GM12878 (cell line): ENCODE data around the gene SNHG17. TPM values are rescaled to one million over a fixed set of nuclear protein-coding genes. Genes with fewer than 3 reads are reported as not detected.

Source experiments
- ATAC-seq: fragments of 200-7000 bp; cut with Tn5 transposase; 3 replicates; pipeline ENCODE4 v1.9.1; 2020; ENCODE audit warnings: mild to moderate bottlenecking, moderate library complexity
- Bru-seq: library from RNA; stranded (reverse); fragments of 400-500 nt; gene quantifications from one replicate; lab custom pipeline; 2021; lab: Mats Ljungman, UMichigan
- BruChase-seq, 2 experiments: library from RNA; stranded (reverse); fragments of 400-500 nt; gene quantifications; one replicate each; lab custom pipeline; 2021; lab: Mats Ljungman, UMichigan
- BruUV-seq: library from RNA; stranded (reverse); fragments of 400-500 nt; replicated peaks from 2 replicates; lab custom pipeline; 2021; lab: Mats Ljungman, UMichigan
- CTCF ChIA-PET: fragments of 300-600 bp; sonication (Branson Sonifier 250); formaldehyde crosslinking; extraction: SDS; loops from one replicate; lab custom pipeline; 2021; ENCODE audit warnings: inconsistent platforms; lab: Yijun Ruan, JAX
- POLR2A ChIA-PET: fragments of 350-600 bp; formaldehyde crosslinking; extraction: SDS; loops from one replicate; lab custom pipeline; 2021; ENCODE audit warnings: inconsistent platforms; lab: Charles Lee
- RAD21 ChIA-PET: fragments of 300-600 bp; sonication (Branson Sonifier 250); formaldehyde crosslinking; loops from one replicate; lab custom pipeline; 2023; ENCODE audit warnings: antibody characterized with exemption; ENCODE audit not compliant: unreplicated experiment; lab: Charles Lee
- SMC1A ChIA-PET: fragments of 300-600 bp; sonication (Branson Sonifier 250); formaldehyde crosslinking; loops from one replicate; lab custom pipeline; 2023; ENCODE audit not compliant: unreplicated experiment, uncharacterized antibody; lab: Charles Lee
- DNase-seq: peaks from one replicate; pipeline ENCODE4 v3.0.0-alpha.2; 2011; ENCODE audit warnings: low read depth, low spot score
- FAIRE-seq: peaks from 3 replicates; lab custom pipeline; 2011; peaks lifted over from hg19 to GRCh38; lab: Jason Lieb, UNC
- H2AFZ ChIP-seq: 2 replicates; pipeline ENCODE4 v1.6.0; 2011; ENCODE audit warnings: low read depth, low read length, control low read depth; ENCODE audit not compliant: control insufficient read depth
- H3K27ac ChIP-seq: 2 replicates; pipeline ENCODE4 v1.5.1; 2011; ENCODE audit warnings: control low read depth; ENCODE audit not compliant: control insufficient read depth, insufficient read depth
- H3K27me3 ChIP-seq, 2 experiments: replicated peaks in 1 of 2; 2 replicates each; pipeline versions ENCODE4 v1.6.0 to v1.6.1; 2011; ENCODE audit warnings: low read length in 1 of 2; ENCODE audit not compliant: control insufficient read depth in 2 of 2, insufficient read depth in 2 of 2
- H3K36me3 ChIP-seq, 2 experiments: 2 replicates each; pipeline ENCODE4 v1.5.1; 2011; ENCODE audit warnings: low read length in 1 of 2; ENCODE audit not compliant: control insufficient read depth in 2 of 2, insufficient read depth in 2 of 2
- H3K4me1 ChIP-seq: 2 replicates; pipeline ENCODE4 v1.6.1; 2011; ENCODE audit warnings: mild to moderate bottlenecking, low read length, moderate library complexity, mixed read lengths; ENCODE audit not compliant: control insufficient read depth, insufficient read depth
- H3K4me2 ChIP-seq: 2 replicates; pipeline ENCODE4 v1.6.0; 2011; ENCODE audit warnings: control low read depth; ENCODE audit not compliant: control insufficient read depth, insufficient read depth
- H3K4me3 ChIP-seq: fragments of 200-600 bp; sonication (generic); 2 replicates; pipeline ENCODE4 v1.5.1; 2016
- H3K79me2 ChIP-seq: 2 replicates; pipeline ENCODE4 v1.6.0; 2011; ENCODE audit warnings: low read length; ENCODE audit not compliant: control insufficient read depth, insufficient read depth
- H3K9ac ChIP-seq: 2 replicates; pipeline ENCODE4 v1.8.0; 2011; ENCODE audit warnings: low read length, control low read depth, mixed read lengths; ENCODE audit not compliant: control insufficient read depth, insufficient read depth
- H3K9me3 ChIP-seq: replicated peaks from 3 replicates; pipeline ENCODE4 v1.5.1; 2011; ENCODE audit warnings: mild to moderate bottlenecking, low read length; ENCODE audit not compliant: control insufficient read depth, insufficient read depth
- H4K20me1 ChIP-seq: 2 replicates; pipeline ENCODE4 v1.6.0; 2011; ENCODE audit not compliant: control insufficient read depth, insufficient read depth
- CHD2 ChIP-seq: IDR thresholded peaks from 2 replicates; pipeline ENCODE4 v1.6.1; 2011; ENCODE audit warnings: low read depth, low read length, improper control_type of control experiment, borderline replicate concordance
- EP300 ChIP-seq, 2 experiments: fragments of 150-350 bp in 1 of 2; IDR thresholded peaks; 2 replicates each; pipeline ENCODE4 v1.6.1; 2011 to 2012; ENCODE audit warnings: low read depth in 2 of 2, low read length in 2 of 2, borderline replicate concordance in 1 of 2, improper control_type of control experiment in 1 of 2, inconsistent platforms in 1 of 2; ENCODE audit not compliant: control insufficient read depth in 1 of 2
- GATAD2B ChIP-seq: fragments of 450-650 bp; conservative IDR thresholded peaks from 2 replicates; pipeline ENCODE4 v1.6.1; 2017; ENCODE audit warnings: low read depth, mild to moderate bottlenecking, moderate library complexity
- HCFC1 ChIP-seq: fragments of 150-350 bp; IDR thresholded peaks from 2 replicates; pipeline ENCODE4 v1.6.1; 2014; ENCODE audit warnings: low read length
- MEF2A ChIP-seq: IDR thresholded peaks from 2 replicates; pipeline ENCODE4 v1.6.1; 2011; ENCODE audit warnings: low read depth, mild to moderate bottlenecking, low read length, moderate library complexity; ENCODE audit not compliant: insufficient read depth
- SIN3A ChIP-seq: IDR thresholded peaks from 2 replicates; pipeline ENCODE4 v1.6.1; 2012; ENCODE audit warnings: low read depth, low read length, improper control_type of control experiment
- TCF7 ChIP-seq: IDR thresholded peaks from 2 replicates; pipeline ENCODE4 v1.6.1; 2014; ENCODE audit warnings: antibody characterized with exemption, borderline replicate concordance
- ZNF207 ChIP-seq: fragments of 450-650 bp; IDR thresholded peaks from 2 replicates; pipeline ENCODE4 v1.6.1; 2014; ENCODE audit warnings: antibody characterized with exemption, mild to moderate bottlenecking, borderline replicate concordance
- ZNF217 ChIP-seq: fragments of 450-650 bp; IDR thresholded peaks from 2 replicates; pipeline ENCODE4 v1.6.1; 2017; ENCODE audit warnings: antibody characterized with exemption, mild to moderate bottlenecking
- ZNF24 ChIP-seq: fragments of 450-650 bp; IDR thresholded peaks from 2 replicates; pipeline ENCODE4 v1.6.1; 2017; ENCODE audit warnings: antibody characterized with exemption, mild to moderate bottlenecking
- ZNF274 ChIP-seq: IDR thresholded peaks from one replicate; pipeline ENCODE4 v1.8.0; 2011; ENCODE audit not compliant: insufficient read length, insufficient read depth
- WGBS: methylation state at CpG from one replicate; pipeline ENCODE4 v1.1.6; 2016; ENCODE audit warnings: low lambda C conversion rate; ENCODE audit not compliant: insufficient replicate concordance, insufficient coverage; ENCODE audit errors: missing lambda C conversion rate; 5-methylcytosine and 5-hydroxymethylcytosine counted together
- in situ Hi-C: fragments of 300-500 bp; cut with MboI; formaldehyde crosslinking; loops from 9 replicates; pipeline ENCODE4 v1.14.3; 2018; ENCODE audit warnings: mixed read lengths
- intact Hi-C: fragments of 100-400 bp; cut with micrococcal nuclease; formaldehyde crosslinking; loops from one replicate; pipeline ENCODE4 v1.14.2; 2022; ENCODE audit not compliant: unreplicated experiment
- long read RNA-seq, 2 experiments: library from polyadenylated mRNA; unstranded; transcript quantifications; one replicate each; pipeline ENCODE4 v2.0.0, GENCODE V29; 2019 to 2020
- polyA minus RNA-seq, 3 experiments: library from RNA; depleted of rRNA, polyadenylated mRNA; stranded (reverse); fragments of >200 nt; gene quantifications; 2 replicates each; pipeline ENCODE4 v1.2.3, GENCODE V29; 2011
- polyA plus RNA-seq, 11 experiments: library from polyadenylated mRNA; depleted of rRNA in 4 of 11; unstranded in 6 of 11; stranded (reverse) in 5 of 11; fragments of >200 nt; fragmentation: Nextera tagmentation in 4 of 11; fragmentation: Illumina TruSeq in 1 of 11; extraction: Ambion mirVana in 4 of 11; extraction: Trizol in 1 of 11; gene quantifications; 1 replicate in 1 of 11; 2 replicates in 10 of 11; pipeline versions ENCODE4 v1.2.1 to v1.2.3, GENCODE V29; 2011 to 2016; ENCODE audit warnings: inconsistent platforms in 2 of 11, missing spikeins in 2 of 11, low read depth in 1 of 11
- total RNA-seq, 4 experiments: library from RNA; depleted of rRNA in 3 of 4; stranded (reverse); fragments of >200 nt in 3 of 4; fragmentation: Illumina TruSeq in 1 of 4; extraction: Trizol in 1 of 4; gene quantifications; 2 replicates each; pipeline versions ENCODE4 v1.2.1 to v1.2.3, GENCODE V29; 2013 to 2021
- TF ChIP-seq, protein P1 (sequence below): fragments of 450-650 bp; IDR thresholded peaks from 2 replicates; pipeline ENCODE4 v1.6.1; 2017; ENCODE audit warnings: mild to moderate bottlenecking, low read depth, inconsistent platforms; ENCODE audit not compliant: poor library complexity, severe bottlenecking

Gene SNHG17
- 90.9 and 103 TPM in 2 replicates for total RNA-seq (2013; cell fraction: nucleolus; rRNA removed)
- total RNA-seq (2014; rRNA removed) (22.9 and 24.4 TPM in 2 replicates), total RNA-seq (2014; rRNA removed; fragmentation: Illumina TruSeq; extraction: Trizol) (22.9 and 23.9 TPM in 2 replicates), total RNA-seq (2021) (50.3 and 63.0 TPM in 2 replicates), polyA plus RNA-seq (2011; rRNA removed) (23.5 and 33.9 TPM in 2 replicates), polyA plus RNA-seq (2014; fragmentation: Illumina TruSeq; extraction: Trizol) (15.3 and 20.8 TPM in 2 replicates), polyA plus RNA-seq (2014; fragmentation: Nextera tagmentation; extraction: Ambion mirVana) (10 to 100 TPM; 25.6 to 33.9 TPM), polyA plus RNA-seq (2014; rRNA removed) (62.2 and 69.4 TPM in 2 replicates), polyA plus RNA-seq (2016; fragmentation: Nextera tagmentation; extraction: Ambion mirVana) (10 to 100 TPM; 45.8 to 47.3 TPM), polyA minus RNA-seq (2011; rRNA and poly(A)+ RNA removed) (47.5 and 62.1 TPM in 2 replicates), Bru-seq, nascent RNA (percentile 96 among the genes with signal in this experiment), BruChase-seq, experiment 1, labeled RNA remaining after a 6-hour chase (percentile 95 among the genes with signal in this experiment), BruChase-seq, experiment 2, labeled RNA remaining after a 2-hour chase (percentile 95 among the genes with signal in this experiment)
- 40.8 TPM for polyA plus RNA-seq (2011; ENCODE audit: low read depth)
- polyA plus RNA-seq (2011; cell fraction: cytosol; rRNA removed): 35.0 and 37.2 TPM in 2 replicates
- polyA plus RNA-seq (2011; cell fraction: nucleus; rRNA removed): 118 and 158 TPM in 2 replicates
- polyA plus RNA-seq (2012): 34.9 and 66.5 TPM in 2 replicates
- polyA minus RNA-seq (2011; cell fraction: cytosol; rRNA and poly(A)+ RNA removed): 25.0 and 26.2 TPM in 2 replicates
- polyA minus RNA-seq (2011; cell fraction: nucleus; rRNA and poly(A)+ RNA removed): 43.6 and 75.0 TPM in 2 replicates
- long read RNA-seq, experiment 1, partial matches to known transcripts: 0 of 11 reads
- long read RNA-seq, experiment 1, other reads (novel, unspliced or antisense): 11 of 11 reads
- long read RNA-seq, experiment 2, partial matches to known transcripts: 6 of 23 reads
- long read RNA-seq, experiment 2, other reads (novel, unspliced or antisense): 16 of 23 reads

DNA sequence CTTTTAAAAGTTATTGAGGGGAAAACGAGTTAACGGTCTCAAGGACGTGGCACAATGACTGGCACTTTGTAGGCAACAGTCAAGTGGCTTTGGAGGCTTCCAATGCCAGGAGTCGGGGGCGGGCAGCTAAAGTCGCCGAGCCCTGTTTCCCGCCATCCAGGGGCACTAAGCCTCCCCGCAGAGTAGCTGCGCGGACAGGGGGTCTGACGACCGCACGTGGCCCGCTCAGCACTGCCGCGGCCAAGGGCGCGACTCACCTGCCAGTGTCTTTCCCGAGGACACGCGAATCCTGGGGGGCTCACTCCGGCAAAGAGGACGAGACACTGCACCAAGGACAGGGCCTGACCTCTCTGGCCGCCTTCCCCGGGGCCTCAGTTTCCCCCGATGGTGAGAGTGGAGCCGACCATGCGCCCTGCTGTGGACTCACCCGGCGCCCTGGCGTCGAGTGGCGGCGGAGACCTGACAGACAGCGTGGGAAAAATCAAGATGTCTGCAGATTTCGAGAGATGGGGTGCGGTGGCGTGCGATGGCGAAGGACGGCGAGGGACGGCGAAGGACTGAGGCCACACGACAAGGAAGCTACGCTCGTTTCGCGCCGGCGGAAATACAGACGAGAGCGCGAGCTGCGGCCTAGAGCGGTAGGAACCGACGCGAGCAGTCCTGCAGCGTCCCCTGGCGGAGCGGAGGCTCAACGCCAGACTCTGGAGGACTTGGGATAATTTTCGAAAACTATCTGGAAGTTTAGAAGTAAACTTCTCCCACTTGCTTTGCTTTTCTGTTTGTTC lies at the start of gene SNHG17:
Gene SNHG17 (minus strand): TSS at position 559 of the 785 bp plus-strand sequence.
- peak; percentile 83 for ATAC-seq
- H3K4me3 ChIP-seq: peak within 1 kb of the TSS; percentile 93
- peak within 1 kb of the TSS; percentile 87 for H3K4me2 ChIP-seq
- H3K27me3 ChIP-seq: no peaks in the 10 kb centered on the region
- SMC1A ChIA-PET: interaction anchor here (1.9 to 3.1 kb wide), 3 partner anchors 11 to 38 kb away, joined by 9 to 27 read pairs (median 11); partner anchors contain the start of gene RALGAPB
- H3K36me3 ChIP-seq: peaks cover 13 to 24% of the 10 kb centered on the region in 2 experiments
- H3K79me2 ChIP-seq: peaks cover 48% of the 10 kb centered on the region
- CTCF ChIA-PET: interaction anchor here (0.8 to 6.1 kb wide), 12 partner anchors 8 to 401 kb away, joined by 3 to 112 read pairs (median 4); partner anchors contain the start of genes RALGAPB and RPRD1B
- H2AFZ ChIP-seq: peak within 1 kb of the TSS; percentile 33
- BruUV-seq: TSS peak; percentile 69
- DNase-seq: peak; percentile 60
- WGBS: under 1% methylated on average over 55 of the region's 65 CpGs
- peak; percentile 99 for FAIRE-seq
- in situ Hi-C loops: no loop called here
- H3K4me1 ChIP-seq: peaks cover 7% of the 10 kb centered on the region
- H3K9ac ChIP-seq: peak within 1 kb of the TSS; percentile 96
- intact Hi-C loops: loop anchor here (1.0 kb wide), 1 partner anchor 11 kb away; no protein-coding TSS in a partner anchor
- peaks cover 22% of the 10 kb centered on the region for H4K20me1 ChIP-seq
- RAD21 ChIA-PET: interaction anchor here (0.9 to 1.3 kb wide), 4 partner anchors 12 to 38 kb away, joined by 3 to 9 read pairs (median 4); partner anchors contain the start of gene RALGAPB
- POLR2A ChIA-PET: interaction anchor here (1.0 to 3.1 kb wide), 4 partner anchors 9 to 39 kb away, joined by 3 to 45 read pairs (median 4); partner anchors contain the start of gene RALGAPB
- peak within 1 kb of the TSS; percentile 77 for H3K27ac ChIP-seq
- no peaks in the 10 kb centered on the region for H3K9me3 ChIP-seq
- TF ChIP-seq ZNF217: peak; percentile 64; the same call in 1 of the 2 replicates
- no peak for TF ChIP-seq EP300 (IDR thresholded peaks at IDR 0.05; ENCODE audit: borderline replicate concordance in 1 of 2, control insufficient read depth in 1 of 2, low read depth in 2 of 2, low read length in 2 of 2)
- peak; percentile 60; the same call in 1 of the 2 replicates for TF ChIP-seq MEF2A
- TF ChIP-seq GATAD2B: peak; percentile 86; the same call in 1 of the 2 replicates
- TF ChIP-seq TCF7: peak; percentile 67
- peak; percentile 85 for TF ChIP-seq HCFC1
- peak; percentile 88 for TF ChIP-seq ZNF24
- peak; percentile 94; the same call in 1 of the 2 replicates for TF ChIP-seq SIN3A
- TF ChIP-seq ZNF207: peak; percentile 92; the same call in 1 of the 2 replicates
- no peak for TF ChIP-seq ZNF274
- TF ChIP-seq, protein P1, sequence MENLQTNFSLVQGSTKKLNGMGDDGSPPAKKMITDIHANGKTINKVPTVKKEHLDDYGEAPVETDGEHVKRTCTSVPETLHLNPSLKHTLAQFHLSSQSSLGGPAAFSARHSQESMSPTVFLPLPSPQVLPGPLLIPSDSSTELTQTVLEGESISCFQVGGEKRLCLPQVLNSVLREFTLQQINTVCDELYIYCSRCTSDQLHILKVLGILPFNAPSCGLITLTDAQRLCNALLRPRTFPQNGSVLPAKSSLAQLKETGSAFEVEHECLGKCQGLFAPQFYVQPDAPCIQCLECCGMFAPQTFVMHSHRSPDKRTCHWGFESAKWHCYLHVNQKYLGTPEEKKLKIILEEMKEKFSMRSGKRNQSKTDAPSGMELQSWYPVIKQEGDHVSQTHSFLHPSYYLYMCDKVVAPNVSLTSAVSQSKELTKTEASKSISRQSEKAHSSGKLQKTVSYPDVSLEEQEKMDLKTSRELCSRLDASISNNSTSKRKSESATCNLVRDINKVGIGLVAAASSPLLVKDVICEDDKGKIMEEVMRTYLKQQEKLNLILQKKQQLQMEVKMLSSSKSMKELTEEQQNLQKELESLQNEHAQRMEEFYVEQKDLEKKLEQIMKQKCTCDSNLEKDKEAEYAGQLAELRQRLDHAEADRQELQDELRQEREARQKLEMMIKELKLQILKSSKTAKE: peak; percentile 57
- TF ChIP-seq CHD2: peak; percentile 70; the same call in 1 of the 2 replicates
